ENCODE results near the gene PNCK.

DNA sequence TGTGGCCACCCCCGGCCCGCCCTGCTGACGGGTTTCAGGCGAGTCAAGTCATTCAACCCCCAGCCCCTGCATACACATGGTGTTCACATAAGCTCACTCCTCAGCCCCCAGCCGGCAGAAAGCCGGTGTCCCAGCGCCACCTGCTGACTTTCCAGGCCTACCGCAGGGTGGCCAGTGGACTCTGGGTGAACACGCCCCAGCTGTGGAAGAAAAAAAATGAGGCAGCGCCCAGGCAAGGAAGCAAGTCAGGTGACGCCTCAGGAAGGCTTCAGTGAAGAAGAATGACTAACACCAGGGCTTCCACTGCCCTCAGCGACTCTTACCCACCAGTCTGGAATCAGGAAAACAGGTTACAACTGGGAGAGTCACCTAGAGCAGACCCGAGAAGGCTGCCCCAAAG, 34.8 kb upstream of the PNCK start:
- no peak for TF ChIP-seq EP300 (IDR thresholded peaks at IDR 0.05; ENCODE audit: borderline replicate concordance in 1 of 2, control insufficient read depth in 1 of 2, low read depth in 2 of 2, low read length in 2 of 2)
- TF ChIP-seq, protein P1, sequence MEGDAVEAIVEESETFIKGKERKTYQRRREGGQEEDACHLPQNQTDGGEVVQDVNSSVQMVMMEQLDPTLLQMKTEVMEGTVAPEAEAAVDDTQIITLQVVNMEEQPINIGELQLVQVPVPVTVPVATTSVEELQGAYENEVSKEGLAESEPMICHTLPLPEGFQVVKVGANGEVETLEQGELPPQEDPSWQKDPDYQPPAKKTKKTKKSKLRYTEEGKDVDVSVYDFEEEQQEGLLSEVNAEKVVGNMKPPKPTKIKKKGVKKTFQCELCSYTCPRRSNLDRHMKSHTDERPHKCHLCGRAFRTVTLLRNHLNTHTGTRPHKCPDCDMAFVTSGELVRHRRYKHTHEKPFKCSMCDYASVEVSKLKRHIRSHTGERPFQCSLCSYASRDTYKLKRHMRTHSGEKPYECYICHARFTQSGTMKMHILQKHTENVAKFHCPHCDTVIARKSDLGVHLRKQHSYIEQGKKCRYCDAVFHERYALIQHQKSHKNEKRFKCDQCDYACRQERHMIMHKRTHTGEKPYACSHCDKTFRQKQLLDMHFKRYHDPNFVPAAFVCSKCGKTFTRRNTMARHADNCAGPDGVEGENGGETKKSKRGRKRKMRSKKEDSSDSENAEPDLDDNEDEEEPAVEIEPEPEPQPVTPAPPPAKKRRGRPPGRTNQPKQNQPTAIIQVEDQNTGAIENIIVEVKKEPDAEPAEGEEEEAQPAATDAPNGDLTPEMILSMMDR (IDR thresholded peaks at IDR 0.05 in 2 of 3, conservative IDR thresholded peaks at IDR 0.05 in 1 of 3; ENCODE audit: control insufficient read depth in 2 of 3, extremely low read depth in 1 of 3, insufficient read depth in 1 of 3, low read depth in 3 of 3, low read length in 3 of 3), result peak; percentile 40 to 58 (median 44)
- TF ChIP-seq, protein P2, sequence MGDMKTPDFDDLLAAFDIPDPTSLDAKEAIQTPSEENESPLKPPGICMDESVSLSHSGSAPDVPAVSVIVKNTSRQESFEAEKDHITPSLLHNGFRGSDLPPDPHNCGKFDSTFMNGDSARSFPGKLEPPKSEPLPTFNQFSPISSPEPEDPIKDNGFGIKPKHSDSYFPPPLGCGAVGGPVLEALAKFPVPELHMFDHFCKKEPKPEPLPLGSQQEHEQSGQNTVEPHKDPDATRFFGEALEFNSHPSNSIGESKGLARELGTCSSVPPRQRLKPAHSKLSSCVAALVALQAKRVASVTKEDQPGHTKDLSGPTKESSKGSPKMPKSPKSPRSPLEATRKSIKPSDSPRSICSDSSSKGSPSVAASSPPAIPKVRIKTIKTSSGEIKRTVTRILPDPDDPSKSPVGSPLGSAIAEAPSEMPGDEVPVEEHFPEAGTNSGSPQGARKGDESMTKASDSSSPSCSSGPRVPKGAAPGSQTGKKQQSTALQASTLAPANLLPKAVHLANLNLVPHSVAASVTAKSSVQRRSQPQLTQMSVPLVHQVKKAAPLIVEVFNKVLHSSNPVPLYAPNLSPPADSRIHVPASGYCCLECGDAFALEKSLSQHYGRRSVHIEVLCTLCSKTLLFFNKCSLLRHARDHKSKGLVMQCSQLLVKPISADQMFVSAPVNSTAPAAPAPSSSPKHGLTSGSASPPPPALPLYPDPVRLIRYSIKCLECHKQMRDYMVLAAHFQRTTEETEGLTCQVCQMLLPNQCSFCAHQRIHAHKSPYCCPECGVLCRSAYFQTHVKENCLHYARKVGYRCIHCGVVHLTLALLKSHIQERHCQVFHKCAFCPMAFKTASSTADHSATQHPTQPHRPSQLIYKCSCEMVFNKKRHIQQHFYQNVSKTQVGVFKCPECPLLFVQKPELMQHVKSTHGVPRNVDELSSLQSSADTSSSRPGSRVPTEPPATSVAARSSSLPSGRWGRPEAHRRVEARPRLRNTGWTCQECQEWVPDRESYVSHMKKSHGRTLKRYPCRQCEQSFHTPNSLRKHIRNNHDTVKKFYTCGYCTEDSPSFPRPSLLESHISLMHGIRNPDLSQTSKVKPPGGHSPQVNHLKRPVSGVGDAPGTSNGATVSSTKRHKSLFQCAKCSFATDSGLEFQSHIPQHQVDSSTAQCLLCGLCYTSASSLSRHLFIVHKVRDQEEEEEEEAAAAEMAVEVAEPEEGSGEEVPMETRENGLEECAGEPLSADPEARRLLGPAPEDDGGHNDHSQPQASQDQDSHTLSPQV (IDR thresholded peaks at IDR 0.05), result no peak
- TF ChIP-seq SUPT20H (IDR thresholded peaks at IDR 0.05; ENCODE audit: borderline replicate concordance, control insufficient read depth, low read depth, low read length), result no peak
- no peak for TF ChIP-seq FOXK2 (IDR thresholded peaks at IDR 0.05)
- no peak for TF ChIP-seq CREM (IDR thresholded peaks at IDR 0.05; ENCODE audit: low read depth)
- no peak for TF ChIP-seq POLR2A (IDR thresholded peaks at IDR 0.05; ENCODE audit: low read depth, low read length)
